ENCODE measurements around the gene BACH2.

GRCh38 chr6:90093558-90094073 is 203.0 kb downstream of the BACH2 start:
- no peak for TF ChIP-seq EZH2phosphoT487 (IDR thresholded peaks at IDR 0.05; ENCODE audit: insufficient read depth, low read depth)
- no peak for TF ChIP-seq EZH2 (IDR thresholded peaks at IDR 0.05; ENCODE audit: insufficient read depth, poor library complexity, severe bottlenecking)

All from GM23248 (cell line).